Smooth muscle cell of the brain vasculature (primary cell): ENCODE measurements around the gene CAPN5.
"Not testable (repeated sequence)": the region's sequence is repeated elsewhere in the genome, so short reads cannot be mapped to it uniquely, and the experiment has no call there.

ENCODE experiments used
- DNase-seq: peaks from one replicate; pipeline ENCODE4 v3.0.0-alpha.2; 2012; ENCODE audit warnings: low read depth, low spot score

Gene CAPN5

GRCh38 chr11:77042111-77042726, 24.6 kb upstream of the CAPN5 start:
- no peak for DNase-seq

- DNase-seq = no peak
These were observed 22.4 kb upstream of the CAPN5 start for GRCh38 chr11:77044356-77044755.

GRCh38 chr11:77044886-77045285, 21.9 kb upstream of the CAPN5 start:
- DNase-seq = no peak

GRCh38 chr11:77046060-77046501, 20.7 kb upstream of the CAPN5 start:
- no peak for DNase-seq

- peak; percentile 83 for DNase-seq
These were observed 19.5 kb upstream of the CAPN5 start for GRCh38 chr11:77047007-77047927.

- DNase-seq = not testable (repeated sequence)
These were observed 18.8 kb upstream of the CAPN5 start for GRCh38 chr11:77047928-77048446.

GRCh38 chr11:77049026-77049425, 17.7 kb upstream of the CAPN5 start:
- DNase-seq = no peak

GRCh38 chr11:77051511-77051910, 15.3 kb upstream of the CAPN5 start:
- DNase-seq = no peak

GRCh38 chr11:77052518-77052917, 14.3 kb upstream of the CAPN5 start:
- DNase-seq = no peak

- DNase-seq = no peak
These were observed 13.4 kb upstream of the CAPN5 start for GRCh38 chr11:77053217-77054015.

GRCh38 chr11:77054084-77054483, 12.7 kb upstream of the CAPN5 start:
- no peak for DNase-seq

GRCh38 chr11:77055101-77055561, 11.6 kb upstream of the CAPN5 start:
- no peak for DNase-seq

GRCh38 chr11:77055913-77056312, 10.9 kb upstream of the CAPN5 start:
- no peak for DNase-seq

- DNase-seq = no peak
These were observed 9.9 kb upstream of the CAPN5 start for GRCh38 chr11:77056814-77057402.

DNA sequence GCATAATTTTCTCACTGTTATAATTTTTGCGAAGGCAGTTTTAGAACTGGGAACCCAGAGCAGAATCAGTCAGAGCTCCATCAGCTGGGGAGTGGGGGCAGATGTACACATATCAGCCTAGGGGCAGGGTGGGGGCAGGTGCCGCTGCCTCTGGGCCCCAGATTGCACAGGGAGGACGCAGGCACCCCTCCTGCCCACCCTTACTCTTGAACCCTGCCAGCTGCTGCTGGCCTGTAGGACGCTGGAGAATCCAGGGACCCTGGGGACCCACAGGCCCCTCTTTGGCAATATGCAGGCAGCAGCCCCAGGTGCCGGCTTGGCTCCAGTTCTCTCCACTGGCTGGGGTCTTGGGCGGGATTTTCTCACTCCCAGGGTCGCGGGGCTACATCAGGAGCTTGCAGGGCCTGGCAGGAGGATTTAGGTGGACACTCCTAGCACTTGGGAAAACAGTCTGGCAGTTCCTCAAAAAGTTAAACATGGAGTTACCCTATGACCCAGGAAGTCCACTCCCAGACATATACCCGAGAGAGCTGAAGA, 8.8 kb upstream of the CAPN5 start:
- DNase-seq = no peak

DNA sequence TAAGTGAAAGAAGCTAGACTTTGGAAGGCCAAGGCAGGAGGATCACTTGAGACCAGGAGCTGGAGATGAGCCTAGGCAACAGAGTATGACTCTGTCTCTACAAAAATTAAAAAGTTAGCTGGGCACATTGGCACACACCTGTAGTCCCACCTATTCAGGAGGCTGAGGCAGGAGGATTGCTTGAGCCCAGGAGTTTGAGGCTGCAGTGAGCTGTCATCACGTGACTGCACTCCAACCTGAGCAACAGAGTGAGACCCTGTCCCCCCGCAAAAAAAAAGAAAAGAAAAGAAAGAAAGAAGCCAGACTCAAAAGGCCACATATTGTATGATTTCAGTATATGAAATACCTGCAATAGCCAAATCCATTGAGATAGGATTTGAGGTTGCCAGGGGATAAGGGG, 7.9 kb upstream of the CAPN5 start:
- DNase-seq = no peak

- no peak for DNase-seq
These were observed 7.0 kb upstream of the CAPN5 start for GRCh38 chr11:77059806-77060205.

DNA sequence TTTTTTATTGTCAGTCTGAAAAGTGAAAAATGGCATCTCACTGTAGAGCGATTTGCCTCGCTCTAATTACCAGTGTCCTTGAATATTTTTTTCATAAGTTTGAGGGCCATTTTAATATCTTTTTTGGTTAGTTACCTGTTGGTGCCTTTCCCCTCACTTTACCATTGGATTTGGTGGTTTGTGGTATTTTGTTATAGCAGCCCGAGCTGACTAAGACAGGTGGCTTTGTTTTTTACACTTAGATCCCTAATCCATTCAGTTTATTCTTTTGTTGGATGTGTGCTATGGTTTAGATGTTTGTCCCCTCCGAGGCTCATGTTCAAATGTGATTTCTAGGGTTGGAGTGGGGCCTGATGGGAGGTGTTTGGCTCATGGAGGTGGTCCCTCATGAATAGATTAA, 6.5 kb upstream of the CAPN5 start:
- DNase-seq = no peak

GRCh38 chr11:77061258-77061657, 5.5 kb upstream of the CAPN5 start:
- not testable (repeated sequence) for DNase-seq

GRCh38 chr11:77062924-77063323, 3.8 kb upstream of the CAPN5 start:
- no peak for DNase-seq

- no peak for DNase-seq
These were observed 3.4 kb upstream of the CAPN5 start for GRCh38 chr11:77063407-77063806.
